ENCODE measurements around the gene CEP72. TPM values are rescaled to one million over a fixed set of nuclear protein-coding genes. Genes with fewer than 3 reads are reported as not detected.

The CEP72 gene
- total and polyA plus RNA-seq, 10 of the 15 experiments (the other 5 are each of a cell fraction or from before 2014, with no cell fraction given), result 0.35 to 13.5 (median 8.3) TPM

GRCh38 chr5:582936-583635 lies 29.1 kb upstream of the CEP72 start:
- SMC1A ChIA-PET (ENCODE audit: uncharacterized antibody, unreplicated experiment), result interaction anchor here (1.4 kb wide), 1 partner anchor 8 kb away, joined by 3 read pairs; no protein-coding TSS in a partner anchor
- DNase-seq (ENCODE audit: low read depth, low spot score) (no peak), ATAC-seq (no peak), FAIRE-seq (no peak)
- Histone ChIP-seq H2AFZ (ENCODE audit: control insufficient read depth, low read depth, low read length) (no peak overlapping the region), H3K36me3 (ENCODE audit: control insufficient read depth in 2 of 2, insufficient read depth in 2 of 2, low read length in 1 of 2) (no peaks in the 10 kb centered on the region), H3K4me1 (ENCODE audit: control insufficient read depth, insufficient read depth, low read length) (no peaks in the 10 kb centered on the region), H3K9ac (ENCODE audit: control insufficient read depth, insufficient read depth, low read length) (no peak overlapping the region), H3K27me3 (replicated peaks in 1 of 2; ENCODE audit: control insufficient read depth in 2 of 2, insufficient read depth in 2 of 2, low read length in 1 of 2) (no peaks in the 10 kb centered on the region; a peak in 1 of 4 replicates), H4K20me1 (ENCODE audit: control insufficient read depth, insufficient read depth) (no peaks in the 10 kb centered on the region), H3K4me2 (ENCODE audit: control insufficient read depth, insufficient read depth) (no peak overlapping the region), H3K9me3 (replicated peaks; ENCODE audit: control insufficient read depth, insufficient read depth, low read length) (no peaks in the 10 kb centered on the region; the same call in 2 of the 3 replicates), H3K4me3 (no peak overlapping the region), H3K79me2 (ENCODE audit: control insufficient read depth, insufficient read depth, low read length) (no peaks in the 10 kb centered on the region), H3K27ac (ENCODE audit: control insufficient read depth, insufficient read depth) (no peak overlapping the region)
- 55% methylated on average over 24 of the region's 24 CpGs for WGBS (ENCODE audit: insufficient coverage, insufficient replicate concordance, low lambda C conversion rate, missing lambda C conversion rate)
- intact Hi-C loops (cut with micrococcal nuclease; ENCODE audit: unreplicated experiment), result no loop called here
- RAD21 ChIA-PET (ENCODE audit: unreplicated experiment), result no interaction called here
- CTCF ChIA-PET, result no interaction called here
- BruUV-seq (replicated peaks), result no TSS peak
- POLR2A ChIA-PET, result no interaction called here
- no peak for TF ChIP-seq MEF2A (IDR thresholded peaks at IDR 0.05; ENCODE audit: insufficient read depth, low read depth, low read length)
- in situ Hi-C loops (cut with MboI), result no loop called here

GRCh38 chr5:583645-584044 lies 28.5 kb upstream of the CEP72 start:
- FAIRE-seq, result no peak
- H3K36me3 ChIP-seq (ENCODE audit: control insufficient read depth in 2 of 2, insufficient read depth in 2 of 2, low read length in 1 of 2), result no peaks in the 10 kb centered on the region
- no peak for DNase-seq (ENCODE audit: low read depth, low spot score)
- no peaks in the 10 kb centered on the region for H3K4me1 ChIP-seq (ENCODE audit: control insufficient read depth, insufficient read depth, low read length)
- BruUV-seq (replicated peaks), result no TSS peak
- no peaks in the 10 kb centered on the region for H4K20me1 ChIP-seq (ENCODE audit: control insufficient read depth, insufficient read depth)
- H3K9me3 ChIP-seq (replicated peaks; ENCODE audit: control insufficient read depth, insufficient read depth, low read length), result no peaks in the 10 kb centered on the region; the same call in 2 of the 3 replicates
- SMC1A ChIA-PET (ENCODE audit: uncharacterized antibody, unreplicated experiment), result no interaction called here
- WGBS (ENCODE audit: insufficient coverage, insufficient replicate concordance, low lambda C conversion rate, missing lambda C conversion rate), result 0% methylated on average over 1 of the region's 2 CpGs
- H3K27ac ChIP-seq (ENCODE audit: control insufficient read depth, insufficient read depth), result no peak overlapping the region
- RAD21 ChIA-PET (ENCODE audit: unreplicated experiment), result no interaction called here
- CTCF ChIA-PET, result no interaction called here
- intact Hi-C loops (cut with micrococcal nuclease; ENCODE audit: unreplicated experiment), result no loop called here
- no peak overlapping the region for H3K4me3 ChIP-seq
- no peaks in the 10 kb centered on the region; a peak in 1 of 4 replicates for H3K27me3 ChIP-seq (replicated peaks in 1 of 2; ENCODE audit: control insufficient read depth in 2 of 2, insufficient read depth in 2 of 2, low read length in 1 of 2)
- H3K9ac ChIP-seq (ENCODE audit: control insufficient read depth, insufficient read depth, low read length), result no peak overlapping the region
- H3K79me2 ChIP-seq (ENCODE audit: control insufficient read depth, insufficient read depth, low read length), result no peaks in the 10 kb centered on the region
- H3K4me2 ChIP-seq (ENCODE audit: control insufficient read depth, insufficient read depth), result no peak overlapping the region
- H2AFZ ChIP-seq (ENCODE audit: control insufficient read depth, low read depth, low read length), result no peak overlapping the region
- in situ Hi-C loops (cut with MboI), result no loop called here
- POLR2A ChIA-PET, result no interaction called here
- ATAC-seq, result no peak
- TF ChIP-seq MAX (IDR thresholded peaks at IDR 0.05; ENCODE audit: low read depth, low read length) (no peak), SMAD5 (IDR thresholded peaks at IDR 0.05; ENCODE audit: low read depth) (no peak), RELB (IDR thresholded peaks at IDR 0.05; ENCODE audit: low read depth) (no peak), SIN3A (IDR thresholded peaks at IDR 0.05; ENCODE audit: low read depth, low read length) (no peak), NRF1 (conservative IDR thresholded peaks at IDR 0.05; ENCODE audit: low read depth, low read length) (no peak), ZSCAN29 (IDR thresholded peaks at IDR 0.05) (no peak), USF2 (IDR thresholded peaks at IDR 0.05; ENCODE audit: borderline replicate concordance, low read depth, low read length) (no peak), RELA (IDR thresholded peaks at IDR 0.05; ENCODE audit: borderline replicate concordance, partially characterized antibody) (no peak), NKRF (conservative IDR thresholded peaks at IDR 0.05) (no peak)

Measured in GM12878 (cell line).